ENCODE data around the gene TOP2A. TPM values are rescaled to one million over a fixed set of nuclear protein-coding genes. Genes with fewer than 3 reads are reported as not detected.

The TOP2A gene
- total RNA-seq, 1 experiment from 2014 or later, result 235 TPM

- ChIA-PET POLR2A (ENCODE audit: unreplicated experiment) (interaction anchor here (0.6 kb wide), 2 partner anchors 17 to 37 kb away, joined by 3 to 8 read pairs; no protein-coding TSS in a partner anchor), CTCF (no interaction called here)
- BruUV-seq (replicated peaks), result no TSS peak
These were observed 10.2 kb downstream of the TOP2A start for GRCh38 chr17:40407460-40407859.

GRCh38 chr17:40404003-40404402 is 13.7 kb downstream of the TOP2A start:
- Histone ChIP-seq H3K27ac (no peak overlapping the region), H3F3A (ENCODE audit: insufficient read depth, low read depth) (peaks cover 66% of the 10 kb centered on the region), H3K79me2 (ENCODE audit: low read depth) (no peaks in the 10 kb centered on the region), H3K4me2 (no peak overlapping the region), H3K9me2 (ENCODE audit: insufficient read depth) (no peaks in the 10 kb centered on the region), H3K27me3 (ENCODE audit: insufficient read depth, low read depth) (no peaks in the 10 kb centered on the region), H3K36me3 (ENCODE audit: low read depth) (peaks cover 49% of the 10 kb centered on the region), H3K4me3 (no peak overlapping the region), H4K20me1 (ENCODE audit: insufficient read depth) (0 out of 2 replicates have a peak, but pooled peaks cover 3% of the 10 kb centered on the region), H3K9me3 (ENCODE audit: insufficient read depth, low read depth) (no peaks in the 10 kb centered on the region), H2AFZ (no peak overlapping the region), H3K4me1 (replicated peaks; ENCODE audit: insufficient read depth) (no peaks in the 10 kb centered on the region)
- CTCF ChIA-PET, result no interaction called here
- POLR2A ChIA-PET (ENCODE audit: unreplicated experiment), result interaction anchor here (0.5 to 0.6 kb wide), 2 partner anchors 14 to 1284 kb away, joined by 3 read pairs; partner anchors contain the start of gene TOP2A
- BruUV-seq (replicated peaks), result no TSS peak
- no peak for DNase-seq
- intact Hi-C loops (cut with micrococcal nuclease; ENCODE audit: unreplicated experiment), result no loop called here
- TF ChIP-seq CTCF (conservative IDR thresholded peaks at IDR 0.05) (no peak), EZH2 (IDR thresholded peaks at IDR 0.05; ENCODE audit: low read depth) (no peak)

More at GRCh38 chr17:40407460-40407859, 10.2 kb downstream of the TOP2A start:
- Histone ChIP-seq H3K27ac (no peak overlapping the region), H3K27me3 (ENCODE audit: insufficient read depth, low read depth) (no peaks in the 10 kb centered on the region), H3K36me3 (ENCODE audit: low read depth) (peaks cover 41% of the 10 kb centered on the region), H3K4me2 (no peak overlapping the region), H3K9me2 (ENCODE audit: insufficient read depth) (no peaks in the 10 kb centered on the region), H3K4me3 (no peak overlapping the region), H3K9me3 (ENCODE audit: insufficient read depth, low read depth) (no peaks in the 10 kb centered on the region), H3K4me1 (replicated peaks; ENCODE audit: insufficient read depth) (no peaks in the 10 kb centered on the region), H3F3A (ENCODE audit: insufficient read depth, low read depth) (peaks cover 67% of the 10 kb centered on the region), H4K20me1 (ENCODE audit: insufficient read depth) (no peaks in the 10 kb centered on the region), H2AFZ (no peak overlapping the region), H3K79me2 (ENCODE audit: low read depth) (peaks cover 8% of the 10 kb centered on the region)
- no peak for TF ChIP-seq CTCF (conservative IDR thresholded peaks at IDR 0.05)
- no peak for TF ChIP-seq EZH2 (IDR thresholded peaks at IDR 0.05; ENCODE audit: low read depth)
- intact Hi-C loops (cut with micrococcal nuclease; ENCODE audit: unreplicated experiment), result no loop called here
- DNase-seq, result no peak

GRCh38 chr17:40402668-40403067 is 15.0 kb downstream of the TOP2A start:
- Histone ChIP-seq H3K4me3 (no peak overlapping the region), H3K4me2 (no peak overlapping the region), H3F3A (ENCODE audit: insufficient read depth, low read depth) (peaks cover 65% of the 10 kb centered on the region), H4K20me1 (ENCODE audit: insufficient read depth) (0 out of 2 replicates have a peak, but pooled peaks cover 3% of the 10 kb centered on the region), H3K9me2 (ENCODE audit: insufficient read depth) (no peaks in the 10 kb centered on the region), H3K36me3 (ENCODE audit: low read depth) (peaks cover 56% of the 10 kb centered on the region), H3K27me3 (ENCODE audit: insufficient read depth, low read depth) (no peaks in the 10 kb centered on the region), H3K79me2 (ENCODE audit: low read depth) (no peaks in the 10 kb centered on the region), H3K9me3 (ENCODE audit: insufficient read depth, low read depth) (no peaks in the 10 kb centered on the region), H3K27ac (no peak overlapping the region), H2AFZ (no peak overlapping the region), H3K4me1 (replicated peaks; ENCODE audit: insufficient read depth) (no peaks in the 10 kb centered on the region)
- POLR2A ChIA-PET (ENCODE audit: unreplicated experiment), result interaction anchor here (0.5 kb wide), 1 partner anchor 243 kb away, joined by 6 read pairs; no protein-coding TSS in a partner anchor
- CTCF ChIA-PET, result no interaction called here
- no TSS peak for BruUV-seq (replicated peaks)
- no peak for DNase-seq
- intact Hi-C loops (cut with micrococcal nuclease; ENCODE audit: unreplicated experiment), result no loop called here
- TF ChIP-seq EZH2 (IDR thresholded peaks at IDR 0.05; ENCODE audit: low read depth) (no peak), CTCF (conservative IDR thresholded peaks at IDR 0.05) (no peak)
